SK-N-SH (cell line): Measurements from ENCODE around the gene MIP.

ENCODE experiments used
- CTCF ChIP-seq: fragments of 200-600 bp; sonication (generic); IDR thresholded peaks from 2 replicates; pipeline ENCODE4 v1.6.1; 2017; ENCODE audit warnings: antibody characterized with exemption, mild to moderate bottlenecking, moderate library complexity
- EP300 ChIP-seq, 2 experiments: IDR thresholded peaks; 2 replicates each; pipeline versions ENCODE4 v1.4.0 to v1.6.1; 2012; ENCODE audit warnings: borderline replicate concordance in 1 of 2, low read depth in 1 of 2, low read length in 1 of 2
- EZH2phosphoT487 ChIP-seq: fragments of 200-600 bp; sonication (generic); IDR thresholded peaks from 2 replicates; pipeline ENCODE4 v1.6.1; 2017; ENCODE audit warnings: low read depth, mixed run types, mild to moderate bottlenecking, antibody characterized with exemption, moderate library complexity, borderline replicate concordance
- FOSL2 ChIP-seq: IDR thresholded peaks from 2 replicates; pipeline ENCODE4 v1.4.0; 2012; ENCODE audit warnings: low read depth, mild to moderate bottlenecking, moderate library complexity, borderline replicate concordance
- GABPA ChIP-seq: IDR thresholded peaks from 2 replicates; pipeline ENCODE4 v1.4.0; 2012; ENCODE audit warnings: low read depth, mild to moderate bottlenecking
- GATA2 ChIP-seq: sonication (generic); formaldehyde crosslinking; IDR thresholded peaks from 2 replicates; pipeline ENCODE4 v1.5.0; 2020; ENCODE audit warnings: mild to moderate bottlenecking, missing genetic modification reagents
- MAX ChIP-seq: IDR thresholded peaks from 2 replicates; pipeline ENCODE4 v1.4.0; 2012; ENCODE audit warnings: low read depth
- MXI1 ChIP-seq: IDR thresholded peaks from 2 replicates; pipeline ENCODE4 v1.6.1; 2012; ENCODE audit warnings: mild to moderate bottlenecking, low read depth, low read length, improper control_type of control experiment
- PBX3 ChIP-seq: IDR thresholded peaks from 2 replicates; pipeline ENCODE4; 2012
- POLR2AphosphoS5 ChIP-seq: IDR thresholded peaks from 2 replicates; pipeline ENCODE4 v1.6.1; 2012; ENCODE audit warnings: low read depth, low read length
- RAD21 ChIP-seq: IDR thresholded peaks from 2 replicates; pipeline ENCODE4 v1.6.1; 2012; ENCODE audit warnings: mild to moderate bottlenecking, low read length
- RCOR1 ChIP-seq: fragments of 150-350 bp; IDR thresholded peaks from 2 replicates; pipeline ENCODE4 v1.6.1; 2017; ENCODE audit warnings: antibody characterized with exemption, low read length
- REST ChIP-seq: IDR thresholded peaks from 2 replicates; pipeline ENCODE4 v1.6.1; 2012; ENCODE audit warnings: mild to moderate bottlenecking, low read depth, low read length, moderate library complexity
- USF2 ChIP-seq: fragments of 150-350 bp; IDR thresholded peaks from 2 replicates; pipeline ENCODE4 v1.6.1; 2017; ENCODE audit warnings: antibody characterized with exemption, low read length, low read depth, borderline replicate concordance

GRCh38 chr12:56417739-56418138 is 36.7 kb downstream of the MIP start:
- TF ChIP-seq CTCF (no peak), EZH2phosphoT487 (no peak), GABPA (no peak), RCOR1 (no peak), RAD21 (no peak), MAX (no peak), PBX3 (no peak), POLR2AphosphoS5 (no peak), MXI1 (no peak), USF2 (no peak), REST (0 out of 2 replicates have a peak, but pooled peaks have one; percentile 50), EP300 (IDR thresholded peaks at IDR 0.05; ENCODE audit: borderline replicate concordance in 1 of 2, low read depth in 1 of 2, low read length in 1 of 2) (no peak), FOSL2 (no peak), GATA2 (CRISPR knock-in tag) (no peak)
